GM12875 (cell line): Measurements from ENCODE around the gene AMHR2.
"Not testable (repeated sequence)": the region's sequence is repeated elsewhere in the genome, so short reads cannot be mapped to it uniquely, and the experiment has no call there.

Experiments
- H3K4me3 ChIP-seq: one replicate; pipeline ENCODE4 v1.5.1; 2011; ENCODE audit warnings: low read depth, low read length, control low read depth
- TF ChIP-seq, protein P1 (sequence below): IDR thresholded peaks from 2 replicates; pipeline ENCODE4 v1.5.1; 2011; ENCODE audit warnings: low read depth, mild to moderate bottlenecking, control low read depth, inconsistent platforms, low read length, moderate library complexity, borderline replicate concordance; ENCODE audit not compliant: insufficient read depth

The AMHR2 gene

DNA sequence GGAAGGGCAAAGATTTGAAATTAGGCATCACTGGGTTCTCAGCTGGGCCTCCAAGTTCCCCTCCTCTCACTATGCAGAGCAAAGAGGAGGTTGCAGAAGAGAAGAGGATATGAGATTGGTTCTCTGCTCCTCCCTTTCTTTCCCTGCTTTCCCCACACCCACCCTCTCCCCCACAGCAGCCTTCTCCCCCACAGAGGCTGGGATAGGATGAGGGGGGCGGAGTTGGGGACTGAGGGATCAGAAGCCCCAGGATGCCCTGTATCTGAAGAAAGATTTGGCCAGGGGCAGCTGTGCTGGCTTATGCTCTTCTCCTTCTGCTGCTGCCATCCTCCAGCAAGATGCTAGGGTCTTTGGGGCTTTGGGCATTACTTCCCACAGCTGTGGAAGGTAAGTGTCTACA, at the start of gene AMHR2:
AMHR2 (plus strand) TSS at position 259 of the 400 bp plus-strand sequence; CDS start at position 339, 80 bp downstream.
- H3K4me3 ChIP-seq: no peak within 1 kb of the TSS
- TF ChIP-seq, protein P1, sequence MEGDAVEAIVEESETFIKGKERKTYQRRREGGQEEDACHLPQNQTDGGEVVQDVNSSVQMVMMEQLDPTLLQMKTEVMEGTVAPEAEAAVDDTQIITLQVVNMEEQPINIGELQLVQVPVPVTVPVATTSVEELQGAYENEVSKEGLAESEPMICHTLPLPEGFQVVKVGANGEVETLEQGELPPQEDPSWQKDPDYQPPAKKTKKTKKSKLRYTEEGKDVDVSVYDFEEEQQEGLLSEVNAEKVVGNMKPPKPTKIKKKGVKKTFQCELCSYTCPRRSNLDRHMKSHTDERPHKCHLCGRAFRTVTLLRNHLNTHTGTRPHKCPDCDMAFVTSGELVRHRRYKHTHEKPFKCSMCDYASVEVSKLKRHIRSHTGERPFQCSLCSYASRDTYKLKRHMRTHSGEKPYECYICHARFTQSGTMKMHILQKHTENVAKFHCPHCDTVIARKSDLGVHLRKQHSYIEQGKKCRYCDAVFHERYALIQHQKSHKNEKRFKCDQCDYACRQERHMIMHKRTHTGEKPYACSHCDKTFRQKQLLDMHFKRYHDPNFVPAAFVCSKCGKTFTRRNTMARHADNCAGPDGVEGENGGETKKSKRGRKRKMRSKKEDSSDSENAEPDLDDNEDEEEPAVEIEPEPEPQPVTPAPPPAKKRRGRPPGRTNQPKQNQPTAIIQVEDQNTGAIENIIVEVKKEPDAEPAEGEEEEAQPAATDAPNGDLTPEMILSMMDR: no peak

DNA sequence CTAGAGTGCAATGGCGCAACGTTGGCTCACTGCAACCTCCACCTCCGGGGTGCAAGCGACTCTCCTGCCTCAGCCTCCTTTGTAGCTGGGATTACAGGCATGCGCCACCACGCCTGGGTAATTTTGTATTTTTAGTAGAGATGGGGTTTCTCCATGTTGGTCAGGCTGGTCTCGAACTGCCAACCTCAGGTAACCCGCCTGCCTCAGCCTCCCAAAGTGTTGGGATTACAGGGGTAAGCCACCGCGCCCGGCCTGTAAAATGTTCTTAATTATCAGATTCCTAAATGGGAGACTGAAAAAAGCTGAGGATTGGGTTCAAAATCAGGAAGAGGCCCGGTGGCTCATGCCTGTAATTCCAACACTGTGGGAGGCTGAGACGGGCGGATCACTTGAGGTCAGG, 49.4 kb upstream of the AMHR2 start:
- not testable (repeated sequence) for H3K4me3 ChIP-seq

DNA sequence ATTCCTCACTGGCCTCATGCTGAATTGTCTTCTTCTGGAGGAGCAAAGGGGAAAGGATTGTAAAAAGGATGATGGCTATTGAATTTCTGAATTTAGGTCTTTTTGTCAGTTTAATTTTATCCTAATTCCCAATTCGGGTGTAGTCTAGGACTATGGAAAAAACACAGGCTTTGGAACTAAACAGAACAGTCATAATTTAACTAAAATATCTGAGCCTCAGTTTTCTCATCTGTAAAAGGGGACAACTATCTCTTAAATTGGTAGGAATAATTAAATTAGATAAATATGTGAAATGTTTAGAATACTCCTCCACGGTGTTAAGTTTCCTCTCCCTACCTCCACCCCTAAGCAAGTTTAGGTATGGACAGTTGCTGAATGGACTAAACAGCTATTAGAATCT, 46.9 kb upstream of the AMHR2 start:
- TF ChIP-seq, protein P1: no peak
- no peak overlapping the region for H3K4me3 ChIP-seq

DNA sequence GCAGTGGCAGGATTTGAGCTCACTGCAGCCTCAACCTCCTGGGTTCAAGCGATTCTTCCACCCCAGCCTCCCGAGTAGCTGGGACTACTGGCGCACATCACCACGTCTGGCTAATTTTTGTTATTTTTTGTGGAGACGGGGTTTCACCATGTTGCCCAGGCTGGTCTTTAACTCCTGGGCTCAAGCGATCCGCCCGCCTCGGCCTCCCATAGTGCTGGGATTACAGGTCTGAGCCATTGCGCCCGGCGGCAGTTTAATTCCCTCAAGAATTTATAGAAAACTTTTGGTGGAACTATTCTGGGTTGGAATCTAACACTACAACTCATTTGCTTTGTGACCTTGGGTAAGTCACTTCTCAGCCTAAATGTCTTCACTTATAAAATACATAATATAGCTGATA, 45.4 kb upstream of the AMHR2 start:
- TF ChIP-seq, protein P1: no peak
- H3K4me3 ChIP-seq: no peak overlapping the region

DNA sequence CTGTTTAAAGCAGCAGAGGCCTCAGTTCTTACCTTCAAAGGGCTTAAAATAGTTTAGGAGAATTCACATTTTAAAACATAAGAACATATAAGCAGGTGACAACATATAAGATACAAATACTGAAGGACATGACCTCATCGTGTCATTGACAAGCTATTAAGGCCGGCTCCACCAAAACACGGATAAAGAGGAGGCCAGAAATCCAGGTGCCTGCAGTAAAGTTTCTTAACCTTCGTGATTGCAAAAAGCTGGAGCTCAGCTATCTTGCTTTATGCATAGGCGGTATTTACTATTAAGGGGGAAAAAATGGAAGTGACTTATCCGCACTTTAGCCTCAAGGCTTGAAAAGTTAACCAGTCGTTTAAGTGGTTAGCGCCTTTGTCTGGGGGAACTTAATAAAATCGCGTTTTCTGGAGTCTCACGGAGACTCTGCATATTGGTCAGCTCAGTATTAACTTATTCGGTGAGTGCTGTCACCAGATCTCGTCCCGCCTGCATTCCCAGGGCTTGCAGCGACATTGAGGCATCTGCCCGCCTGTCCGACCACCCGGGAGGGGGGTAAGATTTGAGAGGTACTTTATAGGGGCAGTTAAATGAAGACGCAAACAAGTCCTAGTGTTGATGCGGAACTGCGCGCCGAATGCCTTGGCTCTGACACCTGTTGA, 44.8 kb upstream of the AMHR2 start:
- peak overlapping the region; percentile 57 for H3K4me3 ChIP-seq
- TF ChIP-seq, protein P1: no peak

DNA sequence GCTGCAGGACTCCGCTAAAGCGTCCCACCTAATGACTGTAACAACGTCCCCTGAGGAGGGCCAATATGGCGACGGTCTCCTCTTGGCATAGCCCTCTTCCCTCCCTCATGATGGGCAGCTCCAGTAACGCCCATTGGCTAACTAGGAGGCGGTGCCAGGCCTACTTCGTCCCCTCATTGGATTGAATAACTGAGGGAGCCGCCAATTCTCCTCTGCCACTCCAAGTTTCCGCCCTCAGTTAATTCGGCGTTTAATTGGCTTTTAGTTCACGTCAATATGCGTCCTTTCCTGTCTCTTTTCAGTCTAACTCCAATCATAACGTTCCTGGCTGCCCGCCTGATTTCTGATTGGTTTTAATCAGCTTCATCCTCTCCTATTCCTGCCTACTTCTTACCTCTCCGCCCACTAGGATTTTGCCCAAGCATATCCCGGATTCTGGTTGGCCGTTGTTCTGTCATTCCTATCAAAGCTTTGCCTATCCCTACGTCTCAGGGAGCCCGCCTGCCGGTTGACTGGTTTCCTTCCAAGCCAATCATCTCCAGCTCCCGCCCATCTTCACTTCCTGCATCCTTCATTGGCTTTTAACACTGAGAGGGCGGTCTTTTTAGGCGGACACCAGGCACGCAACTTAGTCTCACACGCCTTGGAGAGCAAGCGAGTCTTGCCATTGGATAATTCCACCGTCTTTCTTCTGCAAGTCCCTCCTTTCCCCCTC, 44.1 kb upstream of the AMHR2 start:
- H3K4me3 ChIP-seq: peak overlapping the region; percentile 57
- TF ChIP-seq, protein P1: no peak

DNA sequence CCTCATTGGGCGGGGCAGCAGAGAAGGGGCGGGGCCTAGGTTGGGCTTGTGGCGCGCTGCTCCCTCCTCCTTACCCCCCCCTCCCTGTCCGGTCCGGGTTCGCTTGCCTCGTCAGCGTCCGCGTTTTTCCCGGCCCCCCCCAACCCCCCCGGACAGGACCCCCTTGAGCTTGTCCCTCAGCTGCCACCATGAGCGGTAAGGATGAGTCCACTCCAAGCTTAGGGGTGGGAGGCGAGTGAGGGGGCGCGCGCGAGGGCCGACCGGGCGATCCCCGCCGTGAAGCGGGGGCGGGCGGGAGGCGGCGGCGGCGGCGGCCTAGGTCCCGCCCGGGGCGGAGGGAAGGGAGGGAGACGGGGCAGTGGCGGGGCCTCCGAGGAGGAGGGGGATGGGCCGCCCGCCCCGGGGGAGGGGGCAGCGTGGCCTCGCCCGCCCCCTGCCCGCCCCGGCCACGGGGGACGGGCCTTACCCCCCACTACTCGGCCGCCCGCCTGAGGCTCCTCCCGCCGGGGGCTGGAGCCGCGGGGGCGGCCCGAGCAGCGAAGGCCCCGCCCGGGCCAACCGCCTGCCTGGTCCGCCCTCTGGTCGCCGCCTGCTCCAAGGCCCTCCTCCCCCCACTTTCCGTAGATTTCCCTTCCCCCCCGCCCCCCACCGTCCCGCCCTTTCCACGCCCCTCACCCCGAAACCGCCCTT, 43.4 kb upstream of the AMHR2 start, which contains the start of gene SP1:
SP1 (plus strand) TSS at position 73 of the 690 bp plus-strand sequence; CDS start at position 189, 116 bp downstream.
- TF ChIP-seq, protein P1: no peak
- H3K4me3 ChIP-seq: peak within 1 kb of the TSS; percentile 57
